Measurements from ENCODE around the gene TJAP1. TPM values are rescaled to one million over a fixed set of nuclear protein-coding genes. Genes with fewer than 3 reads are reported as not detected.

The TJAP1 gene
- total and polyA plus RNA-seq, 4 experiments from 2014 or later = 7.3 to 54.4 (median 32.1) TPM

GRCh38 chr6:43451939-43452338 is 25.4 kb upstream of the TJAP1 start:
- no peak for DNase-seq
- Mint-ChIP-seq H3K36me3 (peaks cover 13 to 47% of the 10 kb centered on the region in 2 donors), H3K4me1 (peaks cover 7 to 22% (median 11%) of the 10 kb centered on the region in 4 donors), H3K27me3 (peaks cover 2 to 3% of the 10 kb centered on the region in 2 donors), H3K4me3 (no peak overlapping the region), H3K27ac (peak overlapping the region in 1 of 7 donors; percentile 46), H3K9me3 (peaks cover 0 to 2% (median 0%) of the 10 kb centered on the region in 8 donors)
- POLR2A ChIA-PET (ENCODE audit: partially characterized antibody) = interaction anchor here (1.5 kb wide), 1 partner anchor 24 kb away, joined by 3 read pairs; no protein-coding TSS in a partner anchor
- Histone ChIP-seq H3K4me3 (ENCODE audit: low read length in 2 of 2) (no peak overlapping the region), H3K4me1 (ENCODE audit: insufficient read depth, low read length) (peaks cover 15% of the 10 kb centered on the region), H3K27ac (ENCODE audit: low read depth, low read length) (no peak overlapping the region), H3K36me3 (ENCODE audit: insufficient read depth, low read length) (peaks cover 35% of the 10 kb centered on the region), H3K27me3 (ENCODE audit: insufficient read depth, low read length) (no peaks in the 10 kb centered on the region), H3K9me3 (ENCODE audit: control insufficient read depth in 1 of 2, low read length in 2 of 2) (no peaks in the 10 kb centered on the region)
- CTCF ChIA-PET (ENCODE audit: partially characterized antibody) = interaction anchor here (0.9 to 5.6 kb wide), 4 partner anchors 9 to 54 kb away, joined by 3 to 64 read pairs (median 6); no protein-coding TSS in a partner anchor
- intact Hi-C loops (cut with micrococcal nuclease) = loop anchor here (10.0 kb wide), 1 partner anchor 87 kb away; the partner anchor contains the start of gene ZNF318

GRCh38 chr6:43452896-43453295 is 24.5 kb upstream of the TJAP1 start:
- H3K9me3 Mint-ChIP-seq = peaks cover 0 to 2% (median 0%) of the 10 kb centered on the region in 8 donors
- Histone ChIP-seq H3K36me3 (ENCODE audit: insufficient read depth, low read length) (peaks cover 27% of the 10 kb centered on the region), H3K4me1 (ENCODE audit: insufficient read depth, low read length) (peaks cover 15% of the 10 kb centered on the region), H3K27ac (ENCODE audit: low read depth, low read length) (no peak overlapping the region), H3K4me3 (ENCODE audit: low read length in 2 of 2) (no peak overlapping the region), H3K9me3 (ENCODE audit: control insufficient read depth in 1 of 2, low read length in 2 of 2) (no peaks in the 10 kb centered on the region), H3K27me3 (ENCODE audit: insufficient read depth, low read length) (no peaks in the 10 kb centered on the region)
- H3K27ac Mint-ChIP-seq = peak overlapping the region in 4 of 7 donors; percentile 19 to 86 (median 58)
- CTCF ChIA-PET (ENCODE audit: partially characterized antibody) = interaction anchor here (0.8 to 5.6 kb wide), 8 partner anchors 10 to 54 kb away, joined by 3 to 64 read pairs (median 6); no protein-coding TSS in a partner anchor
- POLR2A ChIA-PET (ENCODE audit: partially characterized antibody) = interaction anchor here (0.9 to 3.8 kb wide), 2 partner anchors 26 to 54 kb away, joined by 6 to 19 read pairs; partner anchors contain the start of gene ABCC10
- intact Hi-C loops (cut with micrococcal nuclease) = loop anchor here (10.0 kb wide), 1 partner anchor 88 kb away; the partner anchor contains the start of gene ZNF318
- peak overlapping the region in 2 of 8 donors; percentile 24 to 46 for H3K4me3 Mint-ChIP-seq
- peaks cover 2 to 5% of the 10 kb centered on the region in 2 donors for H3K27me3 Mint-ChIP-seq
- peaks cover 7 to 23% (median 12%) of the 10 kb centered on the region in 4 donors for H3K4me1 Mint-ChIP-seq
- H3K36me3 Mint-ChIP-seq = peaks cover 9 to 39% of the 10 kb centered on the region in 2 donors
- DNase-seq = no peak

DNA sequence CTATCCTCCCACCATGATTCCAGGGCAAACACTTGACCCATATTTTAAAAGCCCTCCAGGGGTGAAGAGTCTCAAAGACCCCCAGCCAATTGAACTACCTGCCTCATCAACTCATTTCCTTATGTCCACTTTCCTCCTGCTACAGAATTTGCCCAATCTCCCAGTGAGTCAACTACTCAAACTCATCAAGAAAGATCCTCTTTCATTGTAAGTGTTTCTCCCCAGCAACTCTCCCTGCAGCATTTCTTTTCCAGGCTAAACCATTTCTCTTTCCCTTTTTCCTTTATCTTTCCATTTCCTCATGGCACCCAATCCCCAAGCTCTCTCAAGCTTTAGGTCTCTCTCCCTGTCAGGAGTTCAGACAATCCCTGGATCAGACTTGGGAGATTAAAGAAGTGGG is 23.5 kb upstream of the TJAP1 start:
- H3K9me3 ChIP-seq (ENCODE audit: control insufficient read depth in 1 of 2, low read length in 2 of 2) = no peaks in the 10 kb centered on the region
- Mint-ChIP-seq H3K4me1 (peaks cover 7 to 23% (median 10%) of the 10 kb centered on the region in 4 donors), H3K27ac (peak overlapping the region; percentile 69 to 86 (median 86)), H3K36me3 (peaks cover 2 to 30% of the 10 kb centered on the region in 2 donors), H3K4me3 (peak overlapping the region; percentile 32 to 87 (median 76)), H3K9me3 (peaks cover 0 to 2% (median 0%) of the 10 kb centered on the region in 8 donors), H3K27me3 (peaks cover 2 to 5% of the 10 kb centered on the region in 2 donors)
- no peak for DNase-seq
- CTCF ChIA-PET (ENCODE audit: partially characterized antibody) = interaction anchor here (0.9 to 5.6 kb wide), 10 partner anchors 10 to 72 kb away, joined by 3 to 64 read pairs (median 5); partner anchors contain the start of gene TJAP1
- intact Hi-C loops (cut with micrococcal nuclease) = loop anchor here (1.0 to 10.0 kb wide), 3 partner anchors 41 to 89 kb away; partner anchors contain the start of genes POLR1C, YIPF3 and ZNF318
- H3K36me3 ChIP-seq (ENCODE audit: insufficient read depth, low read length) = peaks cover 18% of the 10 kb centered on the region
- H3K27ac ChIP-seq (ENCODE audit: low read depth, low read length) = peak overlapping the region; percentile 16
- no peak overlapping the region for H3K4me3 ChIP-seq (ENCODE audit: low read length in 2 of 2)
- peaks cover 15% of the 10 kb centered on the region for H3K4me1 ChIP-seq (ENCODE audit: insufficient read depth, low read length)
- H3K27me3 ChIP-seq (ENCODE audit: insufficient read depth, low read length) = no peaks in the 10 kb centered on the region
- POLR2A ChIA-PET (ENCODE audit: partially characterized antibody) = interaction anchor here (0.9 to 3.8 kb wide), 2 partner anchors 53 to 63 kb away, joined by 3 to 19 read pairs; partner anchors contain the start of genes POLR1C and YIPF3

DNA sequence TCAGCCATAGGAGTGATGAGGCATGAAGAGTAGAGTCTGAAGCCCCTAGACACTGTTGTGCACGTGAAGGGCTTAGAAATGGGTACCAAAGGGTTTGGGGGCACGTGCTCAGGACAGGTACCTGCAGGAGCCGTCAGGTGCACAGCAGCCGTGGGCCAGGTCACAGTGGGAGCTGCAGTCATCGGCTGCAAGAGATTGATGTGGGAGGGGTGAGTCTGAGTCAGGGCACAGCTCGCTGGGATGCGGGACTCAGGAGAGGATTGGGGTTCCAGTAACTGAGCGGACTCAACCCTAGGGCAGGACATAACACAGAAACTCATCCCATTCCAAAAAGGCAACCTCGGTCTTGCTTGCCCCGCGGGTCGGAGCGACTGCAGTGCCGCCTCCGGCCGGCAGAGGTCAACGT is 23.1 kb upstream of the TJAP1 start:
- H3K27me3 ChIP-seq (ENCODE audit: insufficient read depth, low read length) = no peaks in the 10 kb centered on the region
- POLR2A ChIA-PET (ENCODE audit: partially characterized antibody) = interaction anchor here (0.9 to 3.8 kb wide), 3 partner anchors 23 to 62 kb away, joined by 3 to 19 read pairs (median 10); partner anchors contain the start of genes POLR1C, TJAP1 and YIPF3
- Mint-ChIP-seq H3K9me3 (peaks cover 0 to 2% (median 0%) of the 10 kb centered on the region in 8 donors), H3K4me3 (peak overlapping the region; percentile 62 to 88 (median 84)), H3K27me3 (peaks cover 2 to 5% of the 10 kb centered on the region in 2 donors), H3K36me3 (peaks cover 0 to 25% of the 10 kb centered on the region in 2 donors), H3K4me1 (peaks cover 7 to 23% (median 10%) of the 10 kb centered on the region in 4 donors), H3K27ac (peak overlapping the region; percentile 69 to 86 (median 86))
- peak overlapping the region in 1 of 2 donors; percentile 68 for H3K4me3 ChIP-seq (ENCODE audit: low read length in 2 of 2)
- H3K4me1 ChIP-seq (ENCODE audit: insufficient read depth, low read length) = peaks cover 15% of the 10 kb centered on the region
- peak overlapping the region; percentile 16 for H3K27ac ChIP-seq (ENCODE audit: low read depth, low read length)
- DNase-seq = peak; percentile 48 to 65 (median 54)
- intact Hi-C loops (cut with micrococcal nuclease) = loop anchor here (1.0 to 10.0 kb wide), 3 partner anchors 41 to 89 kb away; partner anchors contain the start of genes POLR1C, YIPF3 and ZNF318
- H3K36me3 ChIP-seq (ENCODE audit: insufficient read depth, low read length) = peaks cover 13% of the 10 kb centered on the region
- H3K9me3 ChIP-seq (ENCODE audit: control insufficient read depth in 1 of 2, low read length in 2 of 2) = no peaks in the 10 kb centered on the region
- CTCF ChIA-PET (ENCODE audit: partially characterized antibody) = interaction anchor here (0.6 to 5.6 kb wide), 11 partner anchors 11 to 71 kb away, joined by 3 to 64 read pairs (median 5); partner anchors contain the start of gene TJAP1

- peak overlapping the region in 6 of 7 donors; percentile 10 to 86 (median 76) for H3K27ac Mint-ChIP-seq
- peaks cover 7% of the 10 kb centered on the region for H3K36me3 ChIP-seq (ENCODE audit: insufficient read depth, low read length)
- peaks cover 15% of the 10 kb centered on the region for H3K4me1 ChIP-seq (ENCODE audit: insufficient read depth, low read length)
- H3K9me3 ChIP-seq (ENCODE audit: control insufficient read depth in 1 of 2, low read length in 2 of 2) = no peaks in the 10 kb centered on the region
- H3K27me3 Mint-ChIP-seq = peaks cover 2 to 5% of the 10 kb centered on the region in 2 donors
- H3K4me3 ChIP-seq (ENCODE audit: low read length in 2 of 2) = peak overlapping the region; percentile 52 to 68
- peak overlapping the region; percentile 62 to 88 (median 84) for H3K4me3 Mint-ChIP-seq
- CTCF ChIA-PET (ENCODE audit: partially characterized antibody) = interaction anchor here (0.6 to 5.6 kb wide), 9 partner anchors 11 to 71 kb away, joined by 3 to 64 read pairs (median 5); partner anchors contain the start of gene TJAP1
- H3K36me3 Mint-ChIP-seq = peaks cover 0 to 19% of the 10 kb centered on the region in 2 donors
- POLR2A ChIA-PET (ENCODE audit: partially characterized antibody) = interaction anchor here (0.8 to 3.8 kb wide), 11 partner anchors 22 to 441 kb away, joined by 3 to 19 read pairs (median 4); partner anchors contain the start of genes ABCC10, KLHDC3, LRRC73 and MEA1
- peaks cover 0 to 2% (median 0%) of the 10 kb centered on the region in 8 donors for H3K9me3 Mint-ChIP-seq
- H3K4me1 Mint-ChIP-seq = peaks cover 7 to 23% (median 10%) of the 10 kb centered on the region in 4 donors
- intact Hi-C loops (cut with micrococcal nuclease) = loop anchor here (1.0 to 10.0 kb wide), 7 partner anchors 22 to 90 kb away; partner anchors contain the start of genes ABCC10, LRRC73, POLR1C and TJAP1
- H3K27me3 ChIP-seq (ENCODE audit: insufficient read depth, low read length) = no peaks in the 10 kb centered on the region
- DNase-seq = peak; percentile 26 to 50 (median 31)
- H3K27ac ChIP-seq (ENCODE audit: low read depth, low read length) = peak overlapping the region; percentile 36
Observed at GRCh38 chr6:43454696-43455530, 22.5 kb upstream of the TJAP1 start.

All from CD4-positive, alpha-beta memory T cell (primary cell).